Cardiac muscle cell (in vitro differentiated cells and primary cell): ENCODE measurements around the gene CEBPZ. TPM values are rescaled to one million over a fixed set of nuclear protein-coding genes. Genes with fewer than 3 reads are reported as not detected.

ENCODE experiments used
- DNase-seq, 2 donors: peaks; one replicate each; pipeline versions ENCODE4 v3.0.0 to v3.0.0-alpha.2; 2010 to 2017; ENCODE audit warnings: low read depth in 1 of 2, low spot score in 1 of 2
- H3K27ac ChIP-seq: fragments of 200-600 bp; sonication (generic); 2 replicates; pipeline ENCODE4 v1.5.1; 2016
- H3K27me3 ChIP-seq: fragments of 200-600 bp; sonication (generic); 2 replicates; pipeline ENCODE4 v1.6.0; 2016; ENCODE audit warnings: control low read depth
- H3K36me3 ChIP-seq: fragments of 200-600 bp; sonication (generic); 2 replicates; pipeline ENCODE4 v1.5.1; 2016; ENCODE audit warnings: control low read depth
- H3K4me1 ChIP-seq: fragments of 200-600 bp; sonication (generic); 2 replicates; pipeline ENCODE4 v1.8.1; 2017; ENCODE audit warnings: low read depth, mild to moderate bottlenecking, mixed run types
- H3K4me3 ChIP-seq: fragments of 200-600 bp; sonication (generic); 2 replicates; pipeline ENCODE4 v1.5.1; 2016; ENCODE audit warnings: mild to moderate bottlenecking
- H3K9me3 ChIP-seq: fragments of 200-600 bp; sonication (generic); 2 replicates; pipeline ENCODE4 v1.5.1; 2017; ENCODE audit warnings: low read depth, mild to moderate bottlenecking, control low read depth
- polyA plus RNA-seq: library from polyadenylated mRNA; unstranded; fragments of >200 nt; fragmentation: Nextera tagmentation; extraction: Ambion mirVana; gene quantifications from 2 replicates; pipeline ENCODE4 v1.2.1, GENCODE V29; 2016
- total RNA-seq: library from RNA; depleted of rRNA; stranded (reverse); fragments of >200 nt; gene quantifications from 2 replicates; pipeline ENCODE4 v1.2.3, GENCODE V29; 2016
- TF ChIP-seq, protein P1 (sequence below): IDR thresholded peaks from 2 replicates; pipeline ENCODE4 v1.5.1; 2012; ENCODE audit warnings: low read depth, mild to moderate bottlenecking, low read length

CEBPZ gene
- total and polyA plus RNA-seq, 2 experiments from 2014 or later, result 18.9 to 27.9 TPM

DNA sequence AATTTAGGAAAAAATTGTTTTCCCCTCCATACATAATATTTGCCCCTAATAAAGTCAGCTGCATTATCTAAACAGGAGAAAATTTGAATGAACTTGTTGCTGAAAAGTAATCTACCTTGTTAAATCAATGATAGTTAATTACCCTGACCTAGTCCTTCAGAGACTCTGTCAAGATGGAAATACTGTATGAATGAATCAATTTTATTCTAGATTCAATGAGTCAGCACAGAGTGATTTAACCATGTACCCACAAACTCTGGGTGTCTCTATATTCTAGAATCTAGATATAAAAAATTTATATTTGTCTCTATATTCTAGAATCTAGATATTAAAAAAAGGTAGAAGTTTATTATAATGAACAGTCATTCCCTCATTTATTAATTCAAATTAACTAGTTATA, 36.3 kb upstream of the CEBPZ start:
- TF ChIP-seq, protein P1, sequence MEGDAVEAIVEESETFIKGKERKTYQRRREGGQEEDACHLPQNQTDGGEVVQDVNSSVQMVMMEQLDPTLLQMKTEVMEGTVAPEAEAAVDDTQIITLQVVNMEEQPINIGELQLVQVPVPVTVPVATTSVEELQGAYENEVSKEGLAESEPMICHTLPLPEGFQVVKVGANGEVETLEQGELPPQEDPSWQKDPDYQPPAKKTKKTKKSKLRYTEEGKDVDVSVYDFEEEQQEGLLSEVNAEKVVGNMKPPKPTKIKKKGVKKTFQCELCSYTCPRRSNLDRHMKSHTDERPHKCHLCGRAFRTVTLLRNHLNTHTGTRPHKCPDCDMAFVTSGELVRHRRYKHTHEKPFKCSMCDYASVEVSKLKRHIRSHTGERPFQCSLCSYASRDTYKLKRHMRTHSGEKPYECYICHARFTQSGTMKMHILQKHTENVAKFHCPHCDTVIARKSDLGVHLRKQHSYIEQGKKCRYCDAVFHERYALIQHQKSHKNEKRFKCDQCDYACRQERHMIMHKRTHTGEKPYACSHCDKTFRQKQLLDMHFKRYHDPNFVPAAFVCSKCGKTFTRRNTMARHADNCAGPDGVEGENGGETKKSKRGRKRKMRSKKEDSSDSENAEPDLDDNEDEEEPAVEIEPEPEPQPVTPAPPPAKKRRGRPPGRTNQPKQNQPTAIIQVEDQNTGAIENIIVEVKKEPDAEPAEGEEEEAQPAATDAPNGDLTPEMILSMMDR, result no peak
- Histone ChIP-seq H3K4me1 (peaks cover 10% of the 10 kb centered on the region), H3K27me3 (no peaks in the 10 kb centered on the region), H3K36me3 (peaks cover 55% of the 10 kb centered on the region), H3K4me3 (no peak overlapping the region), H3K27ac (no peak overlapping the region), H3K9me3 (no peaks in the 10 kb centered on the region)
- DNase-seq, result no peak

DNA sequence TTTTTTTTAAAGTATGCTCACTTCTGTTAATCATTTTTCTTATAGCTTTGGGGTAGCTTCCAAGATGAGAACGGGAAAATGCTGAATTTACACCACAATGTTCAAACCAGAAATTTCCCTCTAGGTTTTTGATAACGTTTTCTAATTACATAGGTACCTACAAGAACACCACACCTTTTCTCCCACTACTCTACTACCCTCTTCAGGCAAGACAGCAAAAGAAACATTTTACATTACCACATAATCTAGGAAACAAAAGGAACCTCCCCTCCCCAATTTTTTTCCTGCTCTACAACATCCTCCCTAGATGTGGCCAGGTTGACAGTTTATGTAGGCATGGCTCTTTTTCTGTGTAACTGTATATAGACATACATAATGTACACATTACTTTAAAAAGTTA, 32.4 kb upstream of the CEBPZ start:
- Histone ChIP-seq H3K36me3 (peaks cover 57% of the 10 kb centered on the region), H3K27ac (peak overlapping the region; percentile 44), H3K27me3 (no peaks in the 10 kb centered on the region), H3K4me3 (no peak overlapping the region), H3K9me3 (no peaks in the 10 kb centered on the region), H3K4me1 (peaks cover 10% of the 10 kb centered on the region)
- TF ChIP-seq, protein P1, result no peak
- DNase-seq, result no peak

DNA sequence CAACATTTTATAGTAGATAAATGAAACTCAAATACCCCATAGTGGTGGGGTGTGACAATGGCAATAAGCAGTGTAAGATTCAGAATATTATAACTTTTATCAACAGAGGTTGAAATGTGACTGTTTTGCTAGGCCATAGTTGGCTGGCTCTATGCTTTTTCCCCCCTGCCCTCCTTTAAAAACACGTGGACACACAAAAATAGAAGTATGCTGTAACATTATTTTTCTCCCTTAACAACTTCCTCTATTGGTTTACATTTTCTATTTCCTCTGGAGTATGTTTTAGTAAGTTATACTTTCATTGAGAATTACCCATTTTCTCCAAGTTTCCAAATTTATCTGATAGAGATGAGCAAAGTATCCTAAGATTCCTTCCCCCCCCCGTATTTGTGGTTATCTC, 31.1 kb upstream of the CEBPZ start:
- no peaks in the 10 kb centered on the region for H3K9me3 ChIP-seq
- H3K4me1 ChIP-seq, result peaks cover 10% of the 10 kb centered on the region
- no peaks in the 10 kb centered on the region for H3K27me3 ChIP-seq
- H3K4me3 ChIP-seq, result no peak overlapping the region
- TF ChIP-seq, protein P1, result no peak
- no peak for DNase-seq
- H3K27ac ChIP-seq, result no peak overlapping the region
- H3K36me3 ChIP-seq, result peaks cover 50% of the 10 kb centered on the region

DNA sequence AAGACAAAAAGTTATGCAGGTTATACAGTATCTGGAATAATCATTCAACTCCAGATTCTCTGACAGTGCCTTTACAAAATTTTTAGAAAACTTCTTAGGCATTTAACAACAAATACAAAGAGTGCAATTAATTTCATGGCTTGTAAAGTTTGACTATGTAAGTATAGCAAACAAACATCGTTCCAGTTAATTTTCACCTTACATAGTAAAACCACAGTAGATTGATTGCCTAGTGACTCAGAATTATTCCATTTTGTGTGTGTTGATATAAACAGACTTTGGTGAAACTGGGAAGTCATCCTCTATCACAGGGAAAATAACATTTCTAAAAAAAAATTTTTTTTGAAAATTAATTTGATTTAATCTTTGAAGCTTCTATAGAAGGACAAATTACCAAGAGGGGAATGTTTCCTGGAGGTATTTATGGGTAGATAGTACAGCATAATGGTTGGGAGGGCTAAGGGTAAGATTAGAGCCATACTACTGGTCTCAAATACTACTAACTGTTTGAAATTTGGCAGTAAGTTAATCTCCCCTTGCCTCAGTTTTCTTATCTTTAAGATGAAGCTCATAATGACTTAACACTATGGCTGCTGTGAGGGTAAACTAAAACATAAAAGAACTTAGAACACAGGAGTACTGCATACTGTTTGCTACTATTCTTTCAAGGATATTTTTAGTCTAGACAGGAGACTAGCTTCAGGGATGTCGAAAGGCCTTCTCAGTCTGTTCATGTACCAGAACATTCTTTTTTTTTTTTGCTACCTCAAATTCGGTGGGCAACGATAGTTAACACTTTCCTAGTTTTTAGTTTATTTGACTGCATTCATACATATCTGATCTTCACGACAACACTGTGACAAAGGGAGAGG, 19.7 kb upstream of the CEBPZ start:
- Histone ChIP-seq H3K4me1 (peaks cover 11% of the 10 kb centered on the region), H3K4me3 (no peak overlapping the region), H3K27ac (peak overlapping the region; percentile 74), H3K9me3 (no peaks in the 10 kb centered on the region), H3K36me3 (peaks cover 62% of the 10 kb centered on the region), H3K27me3 (no peaks in the 10 kb centered on the region)
- DNase-seq, result no peak
- TF ChIP-seq, protein P1, result no peak

DNA sequence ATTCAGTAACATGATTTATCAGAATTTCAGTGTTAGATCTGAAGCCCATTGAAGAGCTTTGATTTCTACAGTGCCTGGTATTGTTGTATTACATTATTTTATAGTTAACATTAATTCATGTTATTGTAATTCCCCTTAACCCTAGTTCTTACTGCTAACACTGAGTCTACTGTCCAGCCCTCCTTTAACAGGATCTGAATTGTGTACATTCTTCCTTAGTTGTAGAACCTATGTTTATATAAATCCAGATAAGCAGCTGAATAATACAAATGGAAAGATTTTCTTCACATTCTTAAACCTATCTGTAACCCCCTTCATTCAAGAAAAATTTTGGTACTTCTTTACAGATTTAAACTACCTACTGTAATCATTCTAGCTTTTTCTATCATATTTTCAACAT, 14.8 kb upstream of the CEBPZ start:
- peaks cover 66% of the 10 kb centered on the region for H3K36me3 ChIP-seq
- TF ChIP-seq, protein P1, result no peak
- no peak overlapping the region for H3K27ac ChIP-seq
- no peaks in the 10 kb centered on the region for H3K27me3 ChIP-seq
- DNase-seq, result no peak
- peaks cover 3% of the 10 kb centered on the region for H3K4me1 ChIP-seq
- H3K4me3 ChIP-seq, result no peak overlapping the region
- H3K9me3 ChIP-seq, result no peaks in the 10 kb centered on the region
